Stimulated activated naive CD8-positive, alpha-beta T cell treated with anti-CD3 and anti-CD28 coated beads, Interleukin-15, Interleukin-2, amounts not matched to agents 100 ng/mL and 50 ng/mL, for 24 hours (primary cell): Measurements from ENCODE around the gene OPCML.

Source experiments
- H3K27ac Mint-ChIP-seq: one replicate; pipeline ENCODE4 v1.8.0; 2021; ENCODE audit warnings: mild to moderate bottlenecking, mixed read lengths
- H3K27me3 Mint-ChIP-seq: one replicate; pipeline ENCODE4 v1.8.0; 2021; ENCODE audit warnings: mixed read lengths
- H3K36me3 Mint-ChIP-seq: one replicate; pipeline ENCODE4 v1.8.0; 2021; ENCODE audit warnings: low read depth, mixed read lengths
- H3K4me1 Mint-ChIP-seq: one replicate; pipeline ENCODE4 v1.8.0; 2021; ENCODE audit warnings: low read depth, mixed read lengths
- H3K4me3 Mint-ChIP-seq: one replicate; pipeline ENCODE4 v1.8.0; 2021; ENCODE audit warnings: mild to moderate bottlenecking, mixed read lengths
- H3K9me3 Mint-ChIP-seq: one replicate; pipeline ENCODE4 v1.8.0; 2021; ENCODE audit warnings: mixed read lengths

Gene OPCML

GRCh38 chr11:133311230-133311629 lies 221.1 kb downstream of the OPCML start:
- Mint-ChIP-seq H3K4me1 (no peaks in the 10 kb centered on the region), H3K27ac (no peak overlapping the region), H3K36me3 (no peaks in the 10 kb centered on the region), H3K27me3 (no peaks in the 10 kb centered on the region), H3K4me3 (no peak overlapping the region), H3K9me3 (peaks cover 6% of the 10 kb centered on the region)

DNA sequence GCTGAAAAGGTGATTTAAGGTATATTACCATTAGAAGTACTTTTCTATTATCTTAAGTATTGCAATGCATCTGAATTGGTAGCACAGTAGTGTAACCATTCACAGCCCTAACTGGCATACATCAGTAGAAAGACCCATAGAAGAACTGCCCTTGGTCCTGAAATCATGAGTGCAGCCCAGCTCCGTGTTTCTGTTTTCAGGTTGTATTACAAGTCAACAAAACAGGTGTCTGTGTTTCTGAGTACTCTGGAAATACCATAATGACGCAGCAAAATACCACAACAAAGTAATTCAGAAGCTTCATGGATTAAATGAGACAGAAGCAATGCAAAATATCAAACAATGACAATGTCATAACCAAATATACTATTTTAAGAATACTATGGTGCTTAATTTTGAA lies 226.3 kb downstream of the OPCML start:
- H3K4me3 Mint-ChIP-seq: no peak overlapping the region
- H3K9me3 Mint-ChIP-seq: peaks cover 3% of the 10 kb centered on the region
- no peak overlapping the region for H3K27ac Mint-ChIP-seq
- peaks cover 3% of the 10 kb centered on the region for H3K27me3 Mint-ChIP-seq
- no peaks in the 10 kb centered on the region for H3K36me3 Mint-ChIP-seq
- H3K4me1 Mint-ChIP-seq: no peaks in the 10 kb centered on the region

- peaks cover 6% of the 10 kb centered on the region for H3K9me3 Mint-ChIP-seq
- H3K4me3 Mint-ChIP-seq: no peak overlapping the region
- H3K36me3 Mint-ChIP-seq: no peaks in the 10 kb centered on the region
- no peaks in the 10 kb centered on the region for H3K4me1 Mint-ChIP-seq
- peaks cover 3% of the 10 kb centered on the region for H3K27me3 Mint-ChIP-seq
- H3K27ac Mint-ChIP-seq: no peak overlapping the region
Observed at GRCh38 chr11:133305208-133305956, 226.9 kb downstream of the OPCML start.

DNA sequence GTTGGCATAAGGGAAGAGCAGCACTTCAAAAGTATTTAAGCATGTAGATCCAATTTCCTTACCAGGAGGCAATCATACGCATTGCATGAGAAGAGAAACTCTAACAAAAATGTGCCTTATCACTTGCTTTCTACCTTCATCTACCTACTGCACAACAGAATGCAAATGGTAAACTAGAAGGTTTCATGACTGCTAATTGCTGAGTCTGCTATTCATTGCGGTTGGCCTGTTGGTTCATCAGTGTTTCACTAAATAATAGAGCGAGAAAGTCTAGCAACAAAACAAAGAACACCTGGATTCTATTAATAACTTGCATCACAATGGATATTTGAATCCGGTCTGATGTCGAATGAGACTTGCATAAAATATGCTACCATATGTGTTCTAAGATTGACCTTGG lies 229.0 kb downstream of the OPCML start:
- H3K27ac Mint-ChIP-seq: no peak overlapping the region
- H3K9me3 Mint-ChIP-seq: peaks cover 6% of the 10 kb centered on the region
- H3K4me1 Mint-ChIP-seq: no peaks in the 10 kb centered on the region
- H3K36me3 Mint-ChIP-seq: no peaks in the 10 kb centered on the region
- peaks cover 3% of the 10 kb centered on the region for H3K27me3 Mint-ChIP-seq
- H3K4me3 Mint-ChIP-seq: no peak overlapping the region

DNA sequence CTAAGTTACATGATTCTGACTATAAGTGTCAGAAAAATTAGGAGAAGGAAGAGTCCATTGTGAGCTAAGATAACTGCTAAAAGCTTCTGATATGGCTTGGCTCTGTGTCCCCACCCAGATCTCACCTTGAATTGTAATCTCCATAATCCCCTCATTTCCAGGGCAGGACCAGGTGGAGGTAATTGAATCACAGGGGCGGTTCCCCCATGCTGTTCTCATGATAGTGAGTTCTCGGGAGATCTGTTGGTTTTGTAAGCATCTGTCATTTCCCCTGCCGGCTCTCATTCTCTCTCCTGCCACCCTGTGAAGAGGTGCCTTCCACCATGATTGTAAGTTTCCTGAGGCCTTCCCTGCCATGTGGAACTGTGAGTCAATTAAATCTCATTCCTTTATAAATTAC lies 230.2 kb downstream of the OPCML start:
- H3K9me3 Mint-ChIP-seq: peaks cover 6% of the 10 kb centered on the region
- H3K4me1 Mint-ChIP-seq: no peaks in the 10 kb centered on the region
- no peaks in the 10 kb centered on the region for H3K36me3 Mint-ChIP-seq
- H3K4me3 Mint-ChIP-seq: no peak overlapping the region
- peaks cover 3% of the 10 kb centered on the region for H3K27me3 Mint-ChIP-seq
- H3K27ac Mint-ChIP-seq: no peak overlapping the region

GRCh38 chr11:133300666-133301065 lies 231.6 kb downstream of the OPCML start:
- no peak overlapping the region for H3K27ac Mint-ChIP-seq
- H3K27me3 Mint-ChIP-seq: peaks cover 3% of the 10 kb centered on the region
- H3K4me1 Mint-ChIP-seq: no peaks in the 10 kb centered on the region
- no peaks in the 10 kb centered on the region for H3K36me3 Mint-ChIP-seq
- H3K4me3 Mint-ChIP-seq: no peak overlapping the region
- peaks cover 3% of the 10 kb centered on the region for H3K9me3 Mint-ChIP-seq

GRCh38 chr11:133291780-133292179 lies 240.5 kb downstream of the OPCML start:
- Mint-ChIP-seq H3K36me3 (no peaks in the 10 kb centered on the region), H3K27me3 (no peaks in the 10 kb centered on the region), H3K4me1 (no peaks in the 10 kb centered on the region), H3K27ac (no peak overlapping the region), H3K4me3 (no peak overlapping the region), H3K9me3 (no peaks in the 10 kb centered on the region)

DNA sequence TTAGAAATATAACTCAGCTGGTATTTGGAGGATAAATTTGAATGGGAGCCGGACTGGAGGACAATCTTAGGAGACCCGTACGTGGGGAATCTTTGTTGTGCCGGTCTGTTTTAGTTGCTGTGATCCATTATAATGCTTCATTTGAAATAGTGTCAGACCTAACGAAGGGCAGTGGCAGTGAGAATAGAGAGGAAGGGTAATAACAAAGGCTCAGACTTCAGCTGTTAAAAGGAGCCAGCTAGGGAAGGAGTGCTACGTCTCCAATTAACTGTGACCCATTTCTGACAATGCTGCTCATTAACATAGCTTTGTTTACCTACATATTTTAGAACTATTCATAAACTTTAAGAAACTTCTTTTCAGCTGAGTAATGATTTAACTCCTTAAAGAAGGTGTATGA lies 246.9 kb downstream of the OPCML start:
- Mint-ChIP-seq H3K36me3 (no peaks in the 10 kb centered on the region), H3K4me1 (no peaks in the 10 kb centered on the region), H3K4me3 (no peak overlapping the region), H3K27ac (no peak overlapping the region), H3K9me3 (no peaks in the 10 kb centered on the region), H3K27me3 (no peaks in the 10 kb centered on the region)

- Mint-ChIP-seq H3K36me3 (no peaks in the 10 kb centered on the region), H3K27ac (no peak overlapping the region), H3K27me3 (no peaks in the 10 kb centered on the region), H3K9me3 (no peaks in the 10 kb centered on the region), H3K4me3 (no peak overlapping the region), H3K4me1 (no peaks in the 10 kb centered on the region)
Observed at GRCh38 chr11:133284156-133284555, 248.1 kb downstream of the OPCML start.

- Mint-ChIP-seq H3K36me3 (no peaks in the 10 kb centered on the region), H3K4me1 (no peaks in the 10 kb centered on the region), H3K4me3 (no peak overlapping the region), H3K27ac (no peak overlapping the region), H3K27me3 (no peaks in the 10 kb centered on the region), H3K9me3 (no peaks in the 10 kb centered on the region)
Observed at GRCh38 chr11:133277886-133278285, 254.4 kb downstream of the OPCML start.

GRCh38 chr11:133271871-133272776 lies 260.2 kb downstream of the OPCML start:
- Mint-ChIP-seq H3K36me3 (no peaks in the 10 kb centered on the region), H3K9me3 (no peaks in the 10 kb centered on the region), H3K27ac (no peak overlapping the region), H3K4me3 (no peak overlapping the region), H3K4me1 (no peaks in the 10 kb centered on the region), H3K27me3 (peaks cover 6% of the 10 kb centered on the region)

- no peaks in the 10 kb centered on the region for H3K9me3 Mint-ChIP-seq
- H3K4me3 Mint-ChIP-seq: no peak overlapping the region
- no peaks in the 10 kb centered on the region for H3K4me1 Mint-ChIP-seq
- no peaks in the 10 kb centered on the region for H3K36me3 Mint-ChIP-seq
- H3K27ac Mint-ChIP-seq: no peak overlapping the region
- peaks cover 6% of the 10 kb centered on the region for H3K27me3 Mint-ChIP-seq
Observed at GRCh38 chr11:133271206-133271605, 261.1 kb downstream of the OPCML start.

GRCh38 chr11:133269267-133269666 lies 263.0 kb downstream of the OPCML start:
- no peaks in the 10 kb centered on the region for H3K36me3 Mint-ChIP-seq
- no peaks in the 10 kb centered on the region for H3K9me3 Mint-ChIP-seq
- H3K4me3 Mint-ChIP-seq: no peak overlapping the region
- H3K4me1 Mint-ChIP-seq: no peaks in the 10 kb centered on the region
- peaks cover 6% of the 10 kb centered on the region for H3K27me3 Mint-ChIP-seq
- no peak overlapping the region for H3K27ac Mint-ChIP-seq

GRCh38 chr11:133266986-133267385 lies 265.3 kb downstream of the OPCML start:
- Mint-ChIP-seq H3K36me3 (no peaks in the 10 kb centered on the region), H3K4me3 (no peak overlapping the region), H3K27ac (no peak overlapping the region), H3K4me1 (no peaks in the 10 kb centered on the region), H3K9me3 (no peaks in the 10 kb centered on the region), H3K27me3 (peaks cover 6% of the 10 kb centered on the region)

GRCh38 chr11:133265530-133266035 lies 266.7 kb downstream of the OPCML start:
- Mint-ChIP-seq H3K4me3 (no peak overlapping the region), H3K27me3 (peaks cover 6% of the 10 kb centered on the region), H3K27ac (no peak overlapping the region), H3K4me1 (no peaks in the 10 kb centered on the region), H3K9me3 (no peaks in the 10 kb centered on the region), H3K36me3 (no peaks in the 10 kb centered on the region)
